SU-DHL-6 (cell line): ENCODE data around the gene RRBP1.

Source experiments
- H2AFZ ChIP-seq: fragments of 200-600 bp; sonication (generic); 2 replicates; pipeline ENCODE4 v1.6.1; 2014; ENCODE audit warnings: low read depth, mild to moderate bottlenecking, moderate library complexity, mixed read lengths, antibody characterized with exemption, low read length; ENCODE audit not compliant: severe bottlenecking
- H3F3A ChIP-seq: fragments of 200-600 bp; shearing (Covaris generic); 2 replicates; pipeline ENCODE4 v1.6.0; 2016; ENCODE audit warnings: antibody characterized with exemption, mild to moderate bottlenecking; ENCODE audit not compliant: insufficient read depth
- H3K27ac ChIP-seq: fragments of 200-600 bp; sonication (generic); 2 replicates; pipeline ENCODE4 v1.5.1; 2016; ENCODE audit warnings: low read depth, mild to moderate bottlenecking, low read length, moderate library complexity, mixed read lengths
- H3K27me3 ChIP-seq: fragments of 200-600 bp; sonication (generic), shearing (Covaris generic); 2 replicates; pipeline ENCODE4 v1.6.0; 2014; ENCODE audit warnings: mild to moderate bottlenecking, low read length
- H3K36me3 ChIP-seq: fragments of 200-600 bp; sonication (generic); 2 replicates; pipeline ENCODE4 v1.6.1; 2014; ENCODE audit warnings: mild to moderate bottlenecking, low read length, mixed read lengths
- H3K4me2 ChIP-seq: fragments of 300-600, 200-600 bp; shearing (Covaris generic), sonication (generic); 2 replicates; pipeline ENCODE4 v1.6.0; 2014; ENCODE audit warnings: low read length, low read depth, mild to moderate bottlenecking; ENCODE audit not compliant: poor library complexity, severe bottlenecking
- H3K4me3 ChIP-seq: fragments of 200-600 bp; sonication (generic); 2 replicates; pipeline ENCODE4 v1.5.1; 2014; ENCODE audit warnings: antibody characterized with exemption, low read length, mild to moderate bottlenecking, mixed read lengths; ENCODE audit not compliant: insufficient read depth, poor library complexity, severe bottlenecking
- H3K79me2 ChIP-seq: fragments of 200-600 bp; sonication (generic); 2 replicates; pipeline ENCODE4 v1.6.1; 2014; ENCODE audit warnings: mild to moderate bottlenecking, low read length, moderate library complexity; ENCODE audit not compliant: insufficient read depth
- H3K9ac ChIP-seq: fragments of 200-600 bp; sonication (generic); 2 replicates; pipeline ENCODE4 v1.7.0; 2014; ENCODE audit warnings: mild to moderate bottlenecking, low read length
- H3K9me2 ChIP-seq: fragments of 200-600 bp; sonication (generic); replicated peaks from 2 replicates; pipeline ENCODE4 v1.6.1; 2014; ENCODE audit warnings: low read length; ENCODE audit not compliant: insufficient read depth
- H3K9me3 ChIP-seq: fragments of 200-600 bp; sonication (generic); 2 replicates; pipeline ENCODE4 v1.6.1; 2014; ENCODE audit warnings: low read length, mixed read lengths; ENCODE audit not compliant: insufficient read depth
- H4K20me1 ChIP-seq: fragments of 200-600 bp; sonication (generic); 2 replicates; pipeline ENCODE4 v1.6.1; 2014; ENCODE audit warnings: low read depth, mild to moderate bottlenecking, antibody characterized with exemption, low read length, moderate library complexity, mixed read lengths
- CTCF ChIP-seq: fragments of 200-600 bp; sonication (generic); IDR thresholded peaks from one replicate; pipeline ENCODE4 v1.5.1; 2017; ENCODE audit warnings: antibody characterized with exemption, mild to moderate bottlenecking, low read length, moderate library complexity; ENCODE audit not compliant: insufficient read depth, poor library complexity, severe bottlenecking
- EZH2phosphoT487 ChIP-seq: fragments of 200-600 bp; sonication (generic), shearing (Covaris generic); conservative IDR thresholded peaks from 2 replicates; pipeline ENCODE4 v1.6.1; 2018; ENCODE audit warnings: mild to moderate bottlenecking, antibody characterized with exemption, low read length, moderate library complexity, mixed read lengths

RRBP1 gene

GRCh38 chr20:17693444-17694001 lies 11.5 kb upstream of the RRBP1 start:
- Histone ChIP-seq H3F3A (no peaks in the 10 kb centered on the region), H3K9ac (no peak overlapping the region), H2AFZ (no peak overlapping the region), H3K9me2 (no peaks in the 10 kb centered on the region), H3K27me3 (no peaks in the 10 kb centered on the region), H3K36me3 (no peaks in the 10 kb centered on the region), H3K27ac (no peak overlapping the region), H3K4me2 (no peak overlapping the region), H3K79me2 (no peaks in the 10 kb centered on the region), H4K20me1 (no peaks in the 10 kb centered on the region), H3K4me3 (no peak overlapping the region), H3K9me3 (no peaks in the 10 kb centered on the region)
- no peak for TF ChIP-seq CTCF
- no peak for TF ChIP-seq EZH2phosphoT487

- Histone ChIP-seq H4K20me1 (no peaks in the 10 kb centered on the region), H3F3A (no peaks in the 10 kb centered on the region), H3K27ac (no peak overlapping the region), H3K4me2 (no peak overlapping the region), H3K9me2 (no peaks in the 10 kb centered on the region), H3K4me3 (no peak overlapping the region), H3K27me3 (no peaks in the 10 kb centered on the region), H2AFZ (no peak overlapping the region), H3K9me3 (no peaks in the 10 kb centered on the region), H3K36me3 (no peaks in the 10 kb centered on the region), H3K79me2 (no peaks in the 10 kb centered on the region), H3K9ac (no peak overlapping the region)
- TF ChIP-seq CTCF (no peak), EZH2phosphoT487 (no peak)
These were observed 9.7 kb upstream of the RRBP1 start for GRCh38 chr20:17691758-17692157.

- H4K20me1 ChIP-seq, result no peaks in the 10 kb centered on the region
- TF ChIP-seq CTCF (no peak), EZH2phosphoT487 (no peak)
- H3F3A ChIP-seq, result no peaks in the 10 kb centered on the region
- no peak overlapping the region for H3K9ac ChIP-seq
- H3K4me3 ChIP-seq, result no peak overlapping the region
- H3K27ac ChIP-seq, result no peak overlapping the region
- no peaks in the 10 kb centered on the region for H3K9me2 ChIP-seq
- no peaks in the 10 kb centered on the region for H3K36me3 ChIP-seq
- no peak overlapping the region for H3K4me2 ChIP-seq
- no peak overlapping the region for H2AFZ ChIP-seq
- no peaks in the 10 kb centered on the region for H3K27me3 ChIP-seq
- no peaks in the 10 kb centered on the region for H3K79me2 ChIP-seq
- H3K9me3 ChIP-seq, result no peaks in the 10 kb centered on the region
These were observed 8.1 kb upstream of the RRBP1 start for GRCh38 chr20:17690144-17690543.
